Measurements from ENCODE around the gene ZMYND11.
"Not testable (repeated sequence)": the region's sequence is repeated elsewhere in the genome, so short reads cannot be mapped to it uniquely, and the experiment has no call there.

ZMYND11 gene

GRCh38 chr10:287814-288213 lies 152.6 kb downstream of the ZMYND11 start:
- no peak for DNase-seq

- no peak for DNase-seq
Measured at GRCh38 chr10:288316-289200, 153.3 kb downstream of the ZMYND11 start.

- DNase-seq: no peak
Measured at GRCh38 chr10:289581-289980, 154.3 kb downstream of the ZMYND11 start.

GRCh38 chr10:290026-290725 lies 154.9 kb downstream of the ZMYND11 start:
- no peak for DNase-seq

- DNase-seq: no peak
Measured at GRCh38 chr10:293636-294035, 158.4 kb downstream of the ZMYND11 start.

- no peak for DNase-seq
Measured at GRCh38 chr10:297567-297966, 162.3 kb downstream of the ZMYND11 start.

- DNase-seq: no peak
Measured at GRCh38 chr10:298033-298432, 162.8 kb downstream of the ZMYND11 start.

GRCh38 chr10:299512-299911 lies 164.3 kb downstream of the ZMYND11 start:
- DNase-seq: no peak

GRCh38 chr10:299969-300368 lies 164.7 kb downstream of the ZMYND11 start:
- DNase-seq: no peak

- not testable (repeated sequence) for DNase-seq
Measured at GRCh38 chr10:300580-300979, 165.3 kb downstream of the ZMYND11 start.

GRCh38 chr10:301536-301935 lies 166.3 kb downstream of the ZMYND11 start:
- DNase-seq: no peak

Data from NCI-H526 treated with DMSO at 0.1 percent for 48 hours (cell line).